ENCODE data around the gene R3HDM2. TPM values are rescaled to one million over a fixed set of nuclear protein-coding genes. Genes with fewer than 3 reads are reported as not detected.
A peak's percentile ranks its signal among the peaks of the same experiment; 100 is the strongest.

Gene R3HDM2
- total and polyA plus RNA-seq, 4 donors, result 11.3 to 75.4 (median 39.2) TPM

GRCh38 chr12:57244312-57244696 lies 186.5 kb downstream of the R3HDM2 start:
- Histone ChIP-seq H3K27ac (ENCODE audit: low read depth in 1 of 2, low read length in 2 of 2) (no peak overlapping the region), H3K27me3 (ENCODE audit: control insufficient read depth in 1 of 2, insufficient read depth in 2 of 2, low read length in 1 of 2) (no peaks in the 10 kb centered on the region), H3K36me3 (ENCODE audit: control insufficient read depth in 1 of 2, insufficient read depth in 2 of 2, low read length in 1 of 2) (no peaks in the 10 kb centered on the region), H3K4me3 (ENCODE audit: low read length in 2 of 2) (no peak overlapping the region), H3K4me1 (ENCODE audit: control insufficient read depth in 1 of 2, insufficient read depth in 2 of 2, low read length in 2 of 2) (no peaks in the 10 kb centered on the region), H3K9me3 (ENCODE audit: control insufficient read depth, low read length) (no peaks in the 10 kb centered on the region)
- intact Hi-C loops (cut with DNase I), result no loop called here
- WGBS, 2 donors, result 83 to 85% methylated on average over 6 of the region's 6 CpGs
- ATAC-seq (ENCODE audit: low FRiP score) (no peak), DNase-seq (no peak)

GRCh38 chr12:57243521-57244311 lies 187.1 kb downstream of the R3HDM2 start:
- 15 to 17% methylated on average over 41 of the region's 41 CpGs for whole genome bisulfite sequencing, 2 donors
- no peaks in the 10 kb centered on the region for H3K27me3 ChIP-seq (ENCODE audit: control insufficient read depth in 1 of 2, insufficient read depth in 2 of 2, low read length in 1 of 2)
- intact Hi-C loops (cut with DNase I), result loop anchor here in 1 of 2 donors (1.0 kb wide), 1 partner anchor 30 kb away; no protein-coding TSS in a partner anchor
- H3K4me1 ChIP-seq (ENCODE audit: control insufficient read depth in 1 of 2, insufficient read depth in 2 of 2, low read length in 2 of 2), result no peaks in the 10 kb centered on the region
- no peaks in the 10 kb centered on the region for H3K9me3 ChIP-seq (ENCODE audit: control insufficient read depth, low read length)
- no peak overlapping the region for H3K27ac ChIP-seq (ENCODE audit: low read depth in 1 of 2, low read length in 2 of 2)
- peak; percentile 86 to 95 for DNase-seq
- H3K36me3 ChIP-seq (ENCODE audit: control insufficient read depth in 1 of 2, insufficient read depth in 2 of 2, low read length in 1 of 2), result no peaks in the 10 kb centered on the region
- no peak overlapping the region for H3K4me3 ChIP-seq (ENCODE audit: low read length in 2 of 2)
- peak; percentile 57 for ATAC-seq (ENCODE audit: low FRiP score)

- WGBS, 2 donors, result 1% methylated on average over 43 to 45 of the region's 45 CpGs
- Histone ChIP-seq H3K36me3 (ENCODE audit: control insufficient read depth in 1 of 2, insufficient read depth in 2 of 2, low read length in 1 of 2) (no peaks in the 10 kb centered on the region), H3K27ac (ENCODE audit: low read depth in 1 of 2, low read length in 2 of 2) (no peak overlapping the region), H3K27me3 (ENCODE audit: control insufficient read depth in 1 of 2, insufficient read depth in 2 of 2, low read length in 1 of 2) (no peaks in the 10 kb centered on the region), H3K4me3 (ENCODE audit: low read length in 2 of 2) (no peak overlapping the region), H3K9me3 (ENCODE audit: control insufficient read depth, low read length) (no peaks in the 10 kb centered on the region), H3K4me1 (ENCODE audit: control insufficient read depth in 1 of 2, insufficient read depth in 2 of 2, low read length in 2 of 2) (no peaks in the 10 kb centered on the region)
- peak in 1 of 2 donors; percentile 87 for DNase-seq
- intact Hi-C loops (cut with DNase I), result loop anchor here in 1 of 2 donors (1.0 kb wide), 1 partner anchor 30 kb away; no protein-coding TSS in a partner anchor
- no peak for ATAC-seq (ENCODE audit: low FRiP score)
Measured at GRCh38 chr12:57242691-57243454, 188.0 kb downstream of the R3HDM2 start.

GRCh38 chr12:57242329-57242690 lies 188.5 kb downstream of the R3HDM2 start:
- Histone ChIP-seq H3K27me3 (ENCODE audit: control insufficient read depth in 1 of 2, insufficient read depth in 2 of 2, low read length in 1 of 2) (no peaks in the 10 kb centered on the region), H3K4me3 (ENCODE audit: low read length in 2 of 2) (no peak overlapping the region), H3K4me1 (ENCODE audit: control insufficient read depth in 1 of 2, insufficient read depth in 2 of 2, low read length in 2 of 2) (no peaks in the 10 kb centered on the region), H3K27ac (ENCODE audit: low read depth in 1 of 2, low read length in 2 of 2) (no peak overlapping the region), H3K36me3 (ENCODE audit: control insufficient read depth in 1 of 2, insufficient read depth in 2 of 2, low read length in 1 of 2) (no peaks in the 10 kb centered on the region), H3K9me3 (ENCODE audit: control insufficient read depth, low read length) (no peaks in the 10 kb centered on the region)
- WGBS, 2 donors, result 1 to 2% methylated on average over 14 to 18 of the region's 18 CpGs
- ATAC-seq (ENCODE audit: low FRiP score) (no peak), DNase-seq (no peak)
- intact Hi-C loops (cut with DNase I), result no loop called here

GRCh38 chr12:57241402-57242310 lies 189.2 kb downstream of the R3HDM2 start:
- H3K4me3 ChIP-seq (ENCODE audit: low read length in 2 of 2), result no peak overlapping the region
- WGBS, 2 donors, result 17 to 21% methylated on average over 48 of the region's 48 CpGs
- intact Hi-C loops (cut with DNase I), result no loop called here
- no peak overlapping the region for H3K27ac ChIP-seq (ENCODE audit: low read depth in 1 of 2, low read length in 2 of 2)
- no peaks in the 10 kb centered on the region for H3K9me3 ChIP-seq (ENCODE audit: control insufficient read depth, low read length)
- peak in 1 of 2 donors; percentile 74 for DNase-seq
- H3K36me3 ChIP-seq (ENCODE audit: control insufficient read depth in 1 of 2, insufficient read depth in 2 of 2, low read length in 1 of 2), result no peaks in the 10 kb centered on the region
- ATAC-seq (ENCODE audit: low FRiP score), result no peak
- H3K27me3 ChIP-seq (ENCODE audit: control insufficient read depth in 1 of 2, insufficient read depth in 2 of 2, low read length in 1 of 2), result no peaks in the 10 kb centered on the region
- no peaks in the 10 kb centered on the region for H3K4me1 ChIP-seq (ENCODE audit: control insufficient read depth in 1 of 2, insufficient read depth in 2 of 2, low read length in 2 of 2)

GRCh38 chr12:57240926-57241401 lies 189.9 kb downstream of the R3HDM2 start:
- no peaks in the 10 kb centered on the region for H3K27me3 ChIP-seq (ENCODE audit: control insufficient read depth in 1 of 2, insufficient read depth in 2 of 2, low read length in 1 of 2)
- intact Hi-C loops (cut with DNase I), result no loop called here
- 25 to 38% methylated on average over 19 of the region's 19 CpGs for WGBS, 2 donors
- peak in 1 of 2 donors; percentile 72 for DNase-seq
- H3K27ac ChIP-seq (ENCODE audit: low read depth in 1 of 2, low read length in 2 of 2), result no peak overlapping the region
- no peak for ATAC-seq (ENCODE audit: low FRiP score)
- no peaks in the 10 kb centered on the region for H3K36me3 ChIP-seq (ENCODE audit: control insufficient read depth in 1 of 2, insufficient read depth in 2 of 2, low read length in 1 of 2)
- no peaks in the 10 kb centered on the region for H3K4me1 ChIP-seq (ENCODE audit: control insufficient read depth in 1 of 2, insufficient read depth in 2 of 2, low read length in 2 of 2)
- H3K4me3 ChIP-seq (ENCODE audit: low read length in 2 of 2), result no peak overlapping the region
- H3K9me3 ChIP-seq (ENCODE audit: control insufficient read depth, low read length), result no peaks in the 10 kb centered on the region

GRCh38 chr12:57240066-57240921 lies 190.5 kb downstream of the R3HDM2 start:
- Histone ChIP-seq H3K4me1 (ENCODE audit: control insufficient read depth in 1 of 2, insufficient read depth in 2 of 2, low read length in 2 of 2) (no peaks in the 10 kb centered on the region), H3K9me3 (ENCODE audit: control insufficient read depth, low read length) (no peaks in the 10 kb centered on the region), H3K27me3 (ENCODE audit: control insufficient read depth in 1 of 2, insufficient read depth in 2 of 2, low read length in 1 of 2) (no peaks in the 10 kb centered on the region), H3K4me3 (ENCODE audit: low read length in 2 of 2) (peak overlapping the region; percentile 7 to 44), H3K27ac (ENCODE audit: low read depth in 1 of 2, low read length in 2 of 2) (no peak overlapping the region), H3K36me3 (ENCODE audit: control insufficient read depth in 1 of 2, insufficient read depth in 2 of 2, low read length in 1 of 2) (no peaks in the 10 kb centered on the region)
- 1% methylated on average over 71 to 72 of the region's 72 CpGs for WGBS, 2 donors
- ATAC-seq (ENCODE audit: low FRiP score) (no peak), DNase-seq (peak in 1 of 2 donors; percentile 86)
- intact Hi-C loops (cut with DNase I), result no loop called here
